GM19372 (cell line): Measurements from ENCODE around the gene HOXA7.

Experiments used
- ATAC-seq: cut with Tn5 transposase; IDR thresholded peaks from one replicate; pipeline ENCODE4 v1.9.1; 2021; ENCODE audit warnings: mild to moderate bottlenecking, low read depth, moderate library complexity; ENCODE audit not compliant: unreplicated experiment

HOXA7 gene

DNA sequence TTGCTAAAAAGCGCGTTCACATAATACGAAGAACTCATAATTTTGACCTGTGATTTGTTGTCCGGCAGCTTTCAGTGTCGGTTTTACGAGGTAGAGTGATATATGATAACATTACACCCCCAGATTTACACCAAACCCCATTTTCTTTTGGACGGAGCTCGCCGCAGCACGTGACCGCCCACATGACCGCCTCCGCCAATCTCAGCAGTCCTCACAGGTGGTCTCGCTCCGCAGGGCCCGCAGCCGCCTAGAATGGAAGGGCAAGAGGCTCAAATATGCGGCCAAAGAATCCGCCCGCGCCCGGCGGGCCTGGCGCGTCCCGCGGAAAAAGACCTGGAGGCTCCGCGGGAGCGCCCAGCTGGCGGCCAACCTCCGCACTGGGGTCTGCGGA, at the start of gene HOXA7:
Gene HOXA7 (minus strand): TSS at position 168 of the 391 bp plus-strand sequence. CDS start 130 bp downstream, at position 38.
- ATAC-seq, result no peak

DNA sequence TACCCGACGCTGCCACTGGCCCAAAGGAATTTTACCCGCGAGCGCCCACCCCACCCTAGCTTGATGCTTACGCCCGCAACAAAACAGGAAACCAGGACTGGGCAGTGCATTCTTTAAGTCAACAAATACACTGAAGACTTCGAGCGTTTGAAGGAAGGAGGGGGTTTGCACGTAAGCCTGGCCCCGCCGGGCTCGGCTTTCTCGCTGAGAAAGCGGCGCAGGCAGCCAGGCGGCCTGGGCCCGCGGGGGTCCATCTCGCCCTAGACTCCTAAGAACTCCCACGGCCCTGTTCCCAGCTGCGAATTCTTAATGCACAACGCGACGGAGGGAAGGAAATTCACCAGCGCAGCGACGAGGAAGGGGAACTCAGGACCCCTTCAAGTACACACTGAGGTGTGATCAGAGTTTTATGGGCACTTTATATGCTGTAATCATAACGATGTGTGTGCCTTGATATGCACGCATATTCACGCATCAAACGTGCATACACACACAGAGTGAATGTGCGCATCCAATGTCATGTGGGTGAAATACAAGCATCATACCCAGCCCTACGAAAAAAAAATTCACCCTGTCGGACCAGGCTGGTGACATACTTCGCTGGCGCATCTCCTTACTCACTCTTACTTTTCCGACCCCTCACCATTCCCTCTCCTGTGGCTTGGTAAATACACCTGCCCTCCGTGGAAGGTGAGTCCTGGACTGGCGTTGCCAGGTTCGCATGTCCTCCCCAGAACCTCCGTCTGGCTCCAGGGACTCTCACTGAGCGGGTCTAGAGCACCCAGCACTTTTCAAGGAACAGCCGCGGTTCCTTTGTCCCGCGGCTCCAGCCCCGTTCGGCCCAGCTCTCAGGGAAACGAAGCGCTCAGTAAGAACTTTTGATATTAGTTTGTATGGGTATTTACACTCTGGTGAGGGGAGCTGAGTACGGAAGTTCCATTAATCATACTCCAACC, 49.1 kb upstream of the HOXA7 start:
- no peak for ATAC-seq

DNA sequence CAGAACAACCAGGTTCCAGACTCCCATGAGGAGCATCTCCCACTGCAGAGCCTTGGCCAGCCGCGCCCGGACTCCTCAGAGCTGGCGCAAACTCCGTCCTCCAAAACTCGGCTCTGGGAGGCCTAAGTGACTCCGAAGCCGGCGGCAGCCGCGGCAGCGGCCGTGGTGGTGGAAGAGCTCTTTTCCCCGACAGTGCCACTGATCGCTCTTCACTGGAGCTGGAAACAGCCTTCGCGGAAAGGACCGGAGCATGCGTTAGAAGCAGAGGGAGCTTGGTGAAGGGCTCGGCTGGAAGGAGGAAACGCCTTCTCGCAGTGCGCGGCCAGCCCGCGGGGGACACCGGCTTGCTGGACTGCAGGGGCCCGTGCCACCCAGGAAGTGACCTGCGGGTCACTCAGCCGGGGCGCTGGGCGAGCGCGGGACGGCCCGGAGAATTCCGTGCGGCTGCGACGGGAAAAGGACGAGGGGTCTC, 48.4 kb upstream of the HOXA7 start:
- ATAC-seq, result no peak

DNA sequence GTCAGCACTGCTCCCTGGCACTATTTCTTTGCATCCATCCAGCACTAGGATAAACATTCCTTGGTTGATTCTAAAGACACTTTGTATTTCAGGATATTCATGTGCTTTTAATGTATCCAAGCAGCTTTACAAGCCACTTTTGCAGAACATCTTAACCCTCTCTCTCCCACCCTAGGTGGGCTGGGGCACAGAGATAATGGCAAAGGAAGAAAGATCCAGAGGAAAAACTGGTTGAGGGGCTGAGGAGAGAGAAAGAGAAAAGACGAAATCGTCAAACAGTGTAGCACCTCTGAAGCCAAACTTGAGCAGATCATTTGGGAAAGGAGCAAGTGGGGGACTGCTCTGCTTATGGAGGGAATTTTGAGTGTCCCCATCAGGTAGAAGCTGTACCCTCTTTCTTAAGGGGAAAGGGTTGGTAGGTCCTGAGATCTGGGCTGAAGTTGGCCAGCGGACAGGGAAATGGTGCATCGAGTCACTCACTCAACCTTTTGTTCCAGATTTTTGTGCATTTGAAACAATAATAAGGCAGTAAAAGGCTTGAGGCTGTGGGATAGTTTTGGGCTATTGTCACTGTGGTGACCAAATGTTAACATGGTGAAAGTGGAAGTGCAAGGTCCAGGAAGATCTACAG, 47.6 kb upstream of the HOXA7 start:
- ATAC-seq, result no peak

DNA sequence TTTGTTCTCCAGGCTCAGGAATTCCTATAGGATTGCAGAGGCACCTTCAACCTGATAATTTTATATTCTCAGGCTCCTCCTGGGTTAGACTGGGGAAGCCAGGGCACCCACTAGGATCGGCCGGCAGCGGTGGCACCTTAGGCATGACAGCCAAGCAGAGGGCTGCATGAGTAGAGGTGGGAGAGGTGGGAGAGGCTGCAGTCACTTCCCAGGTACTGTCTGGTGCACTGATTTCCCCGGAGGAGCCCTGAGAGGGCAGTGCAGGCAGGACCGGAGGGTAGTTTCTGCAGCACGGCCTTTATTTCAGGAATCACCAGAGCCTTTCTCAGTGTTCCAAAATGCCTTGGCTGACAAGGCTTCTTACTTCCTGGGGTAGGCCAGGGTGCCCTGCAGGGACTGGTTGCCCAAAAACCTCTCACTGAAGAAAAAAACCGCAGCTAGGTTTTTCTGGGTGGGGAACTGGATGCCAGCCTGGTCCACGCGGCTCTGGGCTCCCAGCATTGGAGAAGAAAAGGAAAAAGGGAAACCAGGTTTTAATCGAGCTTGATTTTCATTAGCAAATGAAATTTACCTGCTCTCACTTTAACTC, 47.0 kb upstream of the HOXA7 start:
- ATAC-seq, result no peak

DNA sequence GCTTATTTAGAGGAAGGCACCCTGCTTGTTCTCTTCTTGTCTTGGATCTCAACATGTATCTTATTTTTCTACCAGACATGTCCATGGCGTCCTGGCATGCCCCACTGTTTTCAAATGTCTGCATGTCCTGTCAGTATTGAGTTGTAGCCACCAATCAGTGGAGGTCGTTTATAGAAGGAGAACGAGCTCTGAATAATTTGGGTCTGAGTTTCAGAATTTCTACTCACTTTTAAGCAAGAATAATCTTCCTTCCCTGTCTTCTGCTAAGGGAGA, 46.3 kb upstream of the HOXA7 start:
- no peak for ATAC-seq

DNA sequence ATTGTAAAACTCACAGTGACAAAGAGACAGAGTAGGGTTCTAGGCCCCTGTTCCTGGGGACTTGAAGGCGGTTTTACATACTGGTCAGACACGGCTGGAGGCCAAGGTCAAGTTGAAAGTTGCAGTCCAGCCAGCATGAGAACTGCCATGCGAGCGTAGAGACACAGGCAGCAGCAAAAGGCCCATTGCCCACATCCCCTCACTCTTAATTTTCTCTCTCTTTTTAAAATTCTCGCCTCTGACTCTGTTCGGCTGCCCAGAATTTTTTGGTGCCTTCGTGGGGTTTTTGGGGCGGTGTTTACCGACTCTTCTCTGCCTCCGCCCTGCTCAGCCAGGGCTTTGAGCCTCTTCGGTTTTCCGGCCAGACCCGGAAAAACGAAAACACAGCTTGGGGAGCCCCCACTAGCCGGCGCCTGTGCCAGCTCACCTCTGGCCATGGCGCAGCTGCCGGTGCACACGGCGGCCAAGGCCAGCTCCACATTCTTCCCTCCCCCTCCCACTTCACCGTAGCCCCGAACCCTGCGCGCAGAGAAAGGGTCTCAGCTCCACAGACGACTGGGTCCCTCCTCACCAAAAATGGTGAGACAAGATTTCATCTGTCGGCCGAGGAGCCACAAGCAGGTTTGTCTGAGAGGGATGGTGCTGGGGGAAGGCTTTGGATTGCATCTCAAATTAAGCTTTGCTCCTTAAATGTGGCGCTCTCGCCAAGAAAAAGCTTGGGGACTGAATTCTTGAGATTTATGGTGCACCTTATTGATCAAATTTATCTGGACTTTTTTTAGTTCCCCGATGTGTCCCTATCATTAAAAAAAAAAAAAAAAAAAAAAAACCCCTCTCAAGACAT, 45.8 kb upstream of the HOXA7 start:
- ATAC-seq, result no peak

DNA sequence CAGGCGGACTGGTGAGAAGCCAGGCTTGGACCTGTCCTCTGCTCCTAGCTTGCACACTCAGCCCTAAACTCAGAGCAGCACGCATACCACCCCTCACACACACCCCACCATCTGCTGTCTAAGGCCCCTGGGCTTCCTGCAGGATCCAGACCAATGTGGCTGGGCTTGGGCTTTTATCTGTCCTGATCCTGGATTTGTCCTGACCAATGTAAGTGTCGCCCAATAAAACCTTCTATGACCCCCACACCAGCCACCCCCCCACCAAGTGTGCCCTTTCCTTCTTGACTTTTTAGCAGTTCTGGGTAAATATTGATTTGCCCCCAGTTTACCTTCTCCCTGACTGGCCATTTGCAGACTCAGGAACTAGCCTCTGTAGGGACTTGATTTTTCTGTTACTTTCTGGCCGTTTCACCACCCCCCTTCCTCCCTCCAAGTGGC, 45.1 kb upstream of the HOXA7 start:
- ATAC-seq, result no peak

DNA sequence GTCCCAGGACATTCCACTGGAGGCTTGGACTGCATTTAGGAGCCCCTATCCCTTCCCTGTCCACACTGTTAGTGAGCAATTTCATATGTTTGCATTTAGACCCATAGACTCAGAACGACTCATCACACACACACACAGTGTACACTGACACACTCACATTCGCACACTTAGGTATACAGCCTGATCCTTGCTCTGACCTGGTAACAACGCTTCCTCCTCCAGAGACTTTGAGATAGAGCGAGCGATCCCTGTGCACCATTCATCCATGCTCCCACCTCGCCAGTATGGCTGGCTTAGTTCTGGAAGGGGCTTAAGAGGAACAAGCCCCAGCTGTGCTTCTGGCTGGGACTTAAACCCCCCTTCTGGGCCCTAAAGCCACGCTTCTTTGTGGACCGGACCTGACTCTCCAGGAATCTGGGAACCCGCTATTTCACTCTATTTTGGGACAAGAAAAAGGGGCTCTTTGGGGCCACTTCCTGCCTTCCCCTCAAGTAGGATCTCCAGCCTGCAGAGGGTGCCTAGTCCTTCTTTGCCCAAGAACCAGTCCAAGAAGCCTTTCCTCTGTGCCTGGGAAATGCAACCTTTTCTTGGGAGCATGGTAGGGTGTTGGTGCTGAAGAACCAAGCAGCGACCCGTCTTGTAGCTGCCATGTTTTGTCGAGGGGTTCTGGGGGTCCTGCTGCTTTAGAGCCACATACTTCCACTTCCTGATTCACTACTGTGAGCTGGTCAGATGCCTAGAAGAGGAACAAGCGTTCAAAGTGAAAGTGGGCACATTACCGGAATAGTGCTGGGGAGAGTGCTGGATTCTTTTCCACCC, 44.5 kb upstream of the HOXA7 start:
- ATAC-seq, result no peak

DNA sequence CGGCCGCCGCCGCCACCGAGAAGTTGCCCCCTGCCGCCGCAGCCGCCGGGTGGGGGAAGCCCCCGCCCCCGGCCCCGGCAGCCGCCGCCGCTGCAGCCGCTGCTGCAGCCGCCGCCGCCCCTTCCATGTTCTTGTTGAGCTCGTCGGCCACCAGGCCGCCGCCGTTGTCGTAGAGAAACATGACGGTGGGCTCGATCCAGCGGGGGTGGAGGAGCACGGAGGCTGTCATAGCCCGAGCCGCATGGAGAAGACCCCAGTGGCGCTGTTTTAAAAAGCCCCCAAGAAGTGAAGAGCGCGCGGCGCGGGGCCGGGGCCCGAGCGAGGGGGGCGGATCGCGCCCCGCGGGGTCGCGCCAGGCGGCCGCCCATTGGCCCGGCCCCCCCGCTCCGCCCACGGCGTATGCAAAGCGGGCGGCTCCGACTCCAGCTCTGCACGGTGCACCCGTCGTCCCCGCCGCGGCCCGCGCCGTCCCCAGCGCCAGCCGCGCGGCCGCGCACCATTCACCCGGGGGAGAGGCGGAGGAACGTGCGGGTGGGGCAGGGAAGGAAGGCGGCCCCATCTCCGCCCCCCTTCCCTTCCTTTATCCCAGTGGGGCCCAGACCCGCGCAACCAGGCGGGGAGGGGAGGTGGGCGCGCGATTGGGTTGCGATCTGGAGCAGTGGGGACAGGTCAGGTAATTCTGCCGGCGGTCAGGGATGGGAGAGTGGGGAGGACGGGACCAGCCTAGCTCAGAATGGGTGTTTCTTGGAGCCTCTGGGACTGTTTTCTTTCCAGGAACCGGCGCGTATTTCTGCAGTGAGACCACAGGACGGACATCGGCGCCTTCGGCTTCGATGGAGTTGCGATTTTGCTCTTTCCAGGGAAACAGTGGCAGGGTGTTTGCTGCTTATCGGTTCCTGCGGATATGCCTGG, 43.6 kb upstream of the HOXA7 start, which contains the start of gene HOXA13:
Gene HOXA13 (minus strand): TSS at position 243 of the 912 bp plus-strand sequence. CDS start 14 bp downstream, at position 229.
- ATAC-seq, result no peak

DNA sequence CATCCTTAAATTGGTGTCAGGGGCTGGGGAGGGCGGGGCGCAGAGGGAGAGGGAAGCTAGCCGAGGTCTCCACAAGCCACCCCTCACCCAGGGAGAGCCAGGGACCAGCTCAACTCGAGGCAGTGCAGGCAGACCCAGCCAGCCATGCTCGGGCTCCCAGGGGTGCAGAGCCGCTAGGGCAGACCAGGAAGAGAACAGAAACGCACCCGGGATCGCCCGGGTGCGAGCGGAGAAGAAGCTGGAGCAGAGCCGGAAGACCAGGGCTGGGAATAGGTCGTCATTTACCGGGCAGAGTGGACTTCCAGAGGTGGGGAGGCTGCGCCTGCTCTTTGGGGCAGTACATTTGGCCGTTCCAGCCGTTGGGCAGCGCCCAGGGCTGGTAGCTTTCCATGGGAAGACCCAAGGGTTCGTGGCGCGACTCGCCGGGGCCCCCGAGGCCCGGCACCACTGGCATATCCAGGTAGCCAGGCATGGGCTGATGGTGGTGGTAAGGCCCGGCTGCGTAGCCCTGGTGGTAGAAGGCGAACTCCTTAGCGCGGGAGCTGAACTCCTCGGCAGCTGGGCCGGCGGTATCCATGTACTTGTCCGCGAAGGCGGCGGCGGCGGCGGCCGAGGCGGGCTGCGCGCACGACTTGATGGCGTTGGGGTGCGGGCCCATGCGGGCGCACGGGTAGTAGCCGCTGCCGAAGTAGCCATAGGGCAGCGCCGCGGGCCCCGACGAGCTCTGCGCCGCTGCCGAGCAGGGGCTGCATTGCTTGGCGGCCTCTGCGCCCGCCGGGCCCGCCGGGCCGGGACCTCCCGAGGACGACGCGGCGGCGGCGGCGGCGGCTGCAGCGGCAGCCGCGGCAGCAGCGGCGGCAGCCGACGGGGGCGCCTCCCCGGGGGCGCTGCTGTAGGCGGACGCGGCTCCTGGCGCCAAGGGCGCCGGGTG, 42.7 kb upstream of the HOXA7 start:
- no peak for ATAC-seq

DNA sequence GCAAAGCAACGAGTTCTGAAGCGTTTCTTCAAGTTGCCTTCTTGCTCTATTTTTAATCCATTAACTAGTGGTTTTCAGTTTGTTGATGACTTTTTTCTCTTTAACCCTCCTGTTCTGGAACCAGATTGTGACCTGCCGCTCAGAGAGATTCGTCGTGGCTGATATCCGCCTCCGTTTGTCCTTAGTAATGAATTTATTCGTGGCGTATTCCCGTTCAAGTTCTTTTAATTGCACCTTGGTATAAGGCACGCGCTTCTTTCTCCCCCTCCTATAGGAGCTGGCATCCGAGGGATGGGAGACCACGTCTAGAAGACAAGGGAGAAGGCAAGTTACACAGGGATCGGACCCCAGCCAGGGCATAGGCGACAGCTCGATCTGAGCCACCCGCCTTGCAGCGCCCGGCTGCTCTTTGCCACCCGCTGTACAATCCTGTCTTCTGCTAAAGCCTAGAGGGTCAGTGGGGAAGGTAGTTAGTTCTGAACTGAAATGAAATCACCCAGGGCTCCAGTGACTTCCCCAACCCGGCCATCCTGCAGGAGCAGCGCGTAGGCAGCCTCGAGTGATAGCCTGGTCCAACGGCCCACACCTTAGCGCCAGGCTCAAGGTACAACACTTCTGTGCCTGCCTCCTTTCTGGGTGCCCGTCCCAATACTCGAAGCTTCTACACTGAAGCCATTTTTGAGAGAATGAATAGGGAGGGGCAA, 41.8 kb upstream of the HOXA7 start:
- no peak for ATAC-seq

DNA sequence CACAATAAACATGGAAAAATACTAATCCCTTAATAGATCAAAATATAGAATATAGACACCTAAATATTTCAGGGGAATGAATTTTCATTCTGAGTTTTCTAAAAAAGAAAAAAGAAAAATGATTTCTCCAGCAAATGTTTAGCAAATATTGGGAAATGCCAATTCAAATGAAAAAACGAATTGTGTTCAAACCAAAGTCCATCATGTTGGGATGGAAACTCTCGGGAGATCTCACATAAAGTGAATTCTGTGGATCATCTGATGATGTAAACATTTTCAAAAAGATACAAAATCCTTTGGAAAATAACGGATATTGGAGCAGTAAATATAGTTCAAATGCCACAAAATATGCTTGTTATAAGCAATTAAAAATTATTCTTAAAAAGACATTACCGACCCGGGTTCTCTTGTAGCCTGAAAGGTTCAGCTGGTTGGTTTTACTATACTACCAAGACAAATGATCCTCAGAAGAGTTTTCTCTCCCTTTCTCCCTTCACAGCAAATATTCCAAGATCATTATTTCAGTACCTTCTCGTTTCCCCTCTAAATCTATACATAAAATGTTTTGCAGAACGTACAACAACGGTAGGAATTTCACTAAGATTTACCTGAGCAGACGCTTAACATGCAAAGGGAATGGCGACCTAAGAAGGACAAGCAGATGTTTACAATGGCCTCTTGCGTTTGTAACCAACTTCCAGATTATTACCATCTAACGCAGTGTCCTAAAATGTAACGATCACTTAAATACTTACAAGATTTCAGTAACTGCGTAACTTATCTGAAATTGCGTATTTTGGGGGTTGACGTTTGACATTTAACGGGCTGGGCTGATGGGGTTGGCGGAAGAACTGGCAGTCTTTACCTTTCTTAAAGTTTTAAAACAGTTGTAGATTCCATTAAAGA, 40.9 kb upstream of the HOXA7 start:
- no peak for ATAC-seq

DNA sequence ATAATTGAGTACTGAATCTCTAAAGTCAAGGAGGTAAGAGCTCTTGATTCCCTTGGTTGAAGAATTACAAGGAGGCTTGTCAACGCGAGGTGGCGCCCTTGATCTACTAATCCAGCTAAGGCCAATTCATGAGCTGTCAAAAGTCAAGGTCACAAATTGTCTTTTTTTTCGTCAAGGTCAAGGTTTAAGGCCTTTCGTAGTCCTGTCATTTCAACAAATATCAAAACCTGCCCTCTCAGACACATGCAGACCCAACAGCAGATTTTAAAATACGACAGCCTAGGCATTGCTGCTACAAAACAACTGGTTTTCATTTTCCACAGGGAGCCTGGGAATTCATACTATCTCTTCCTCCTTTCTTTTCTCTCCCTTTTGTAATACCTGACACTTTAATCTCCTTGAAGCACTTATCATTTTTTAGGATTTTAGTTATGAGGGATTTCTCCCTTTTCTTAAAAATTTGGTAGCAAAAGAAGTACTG, 39.9 kb upstream of the HOXA7 start:
- ATAC-seq, result no peak

DNA sequence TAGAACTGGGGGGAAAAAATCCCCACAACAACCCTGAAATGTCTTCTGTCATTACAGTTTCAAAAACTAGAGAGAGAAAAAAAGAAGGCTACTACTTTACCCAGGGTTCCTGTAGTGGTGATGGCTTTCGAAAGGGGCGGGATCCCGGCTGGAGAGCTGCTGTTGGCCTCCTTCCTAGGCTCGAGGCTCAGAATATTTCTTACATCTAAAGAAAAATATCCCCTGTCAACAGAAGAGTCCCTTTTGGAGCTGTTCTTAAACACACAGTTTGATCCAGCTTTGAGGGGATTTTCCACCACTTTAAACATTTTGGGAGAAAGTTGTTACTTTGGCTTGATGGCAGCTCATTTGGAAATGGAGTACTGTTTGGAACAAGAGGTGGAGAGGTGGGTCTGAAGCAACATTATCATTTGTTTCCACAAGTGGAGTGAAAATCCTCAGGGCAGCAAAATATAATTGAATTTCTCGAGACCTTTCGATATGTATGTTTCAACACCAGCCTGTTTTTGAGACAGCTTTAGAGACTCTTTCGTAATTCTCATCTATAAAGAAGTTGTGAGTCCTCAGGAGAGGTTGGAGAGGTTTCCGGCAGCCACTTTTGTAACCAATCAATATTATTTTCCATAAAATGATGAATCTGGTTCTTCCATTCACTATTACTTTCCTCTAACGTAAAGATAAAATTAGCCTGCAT, 38.4 kb upstream of the HOXA7 start:
- no peak for ATAC-seq
